CD14-positive monocyte (primary cell): Measurements from ENCODE around the gene NEUROD4. TPM values are rescaled to one million over a fixed set of nuclear protein-coding genes. Genes with fewer than 3 reads are reported as not detected.

Experiments used
- DNase-seq, 3 donors: peaks; one replicate each; pipeline ENCODE4 v3.0.0-alpha.2; 2011 to 2022
- H2AFZ ChIP-seq: 2 replicates; pipeline ENCODE4 v1.6.0; 2012; ENCODE audit warnings: mild to moderate bottlenecking, low read depth, low read length, inconsistent platforms; ENCODE audit not compliant: insufficient read depth, poor library complexity, severe bottlenecking
- H3K27ac ChIP-seq, 2 donors: 1 replicate in 1 of 2; 2 replicates in 1 of 2; pipeline ENCODE4 v1.5.1; 2012 to 2013; ENCODE audit warnings: low read length in 2 of 2, control low read depth in 1 of 2, inconsistent platforms in 1 of 2, low read depth in 1 of 2, mild to moderate bottlenecking in 1 of 2
- H3K27me3 ChIP-seq, 2 donors: one replicate each; pipeline versions ENCODE4 v1.6.0 to v1.6.1; 2011 to 2013; ENCODE audit warnings: low read length in 2 of 2; ENCODE audit not compliant: control insufficient read depth in 2 of 2, insufficient read depth in 2 of 2
- H3K36me3 ChIP-seq, 2 donors: replicated peaks in 1 of 2; 1 replicate in 1 of 2; 2 replicates in 1 of 2; pipeline versions ENCODE4 v1.5.1 to v1.6.1; 2012 to 2013; ENCODE audit warnings: low read length in 2 of 2, control low read depth in 1 of 2, inconsistent platforms in 1 of 2, mild to moderate bottlenecking in 1 of 2; ENCODE audit not compliant: insufficient read depth in 2 of 2, control insufficient read depth in 1 of 2
- H3K4me1 ChIP-seq, 2 donors: 1 replicate in 1 of 2; 2 replicates in 1 of 2; pipeline versions ENCODE4 v1.5.1 to v1.6.1; 2012 to 2013; ENCODE audit warnings: low read length in 2 of 2, control low read depth in 1 of 2, inconsistent platforms in 1 of 2, mild to moderate bottlenecking in 1 of 2, moderate library complexity in 1 of 2; ENCODE audit not compliant: insufficient read depth in 2 of 2, control insufficient read depth in 1 of 2
- H3K4me2 ChIP-seq: replicated peaks from 2 replicates; pipeline ENCODE3; 2012; ENCODE audit warnings: low read length, moderate library complexity, mild to moderate bottlenecking; ENCODE audit not compliant: poor library complexity, severe bottlenecking; ENCODE audit errors: extremely low read depth
- H3K4me3 ChIP-seq, 3 experiments: fragments of 200-600 bp in 1 of 3; sonication (generic) in 1 of 3; replicated peaks in 1 of 3; 1 replicate in 2 of 3; 2 replicates in 1 of 3; pipeline ENCODE4 v1.5.1; 2011 to 2013; ENCODE audit warnings: low read length in 3 of 3, mild to moderate bottlenecking in 3 of 3, control low read depth in 2 of 3, low read depth in 2 of 3, inconsistent platforms in 1 of 3, moderate library complexity in 1 of 3
- H3K79me2 ChIP-seq: 2 replicates; pipeline ENCODE4 v1.6.0; 2012; ENCODE audit warnings: mild to moderate bottlenecking, control low read depth, inconsistent platforms, low read length, moderate library complexity; ENCODE audit not compliant: insufficient read depth
- H3K9ac ChIP-seq: 2 replicates; pipeline ENCODE4 v1.6.0; 2017; ENCODE audit warnings: low read length, mild to moderate bottlenecking; ENCODE audit not compliant: insufficient read depth, poor library complexity, severe bottlenecking
- H3K9me3 ChIP-seq, 2 donors: replicated peaks in 1 of 2; 1 replicate in 1 of 2; 2 replicates in 1 of 2; pipeline versions ENCODE4 v1.5.1 to v1.6.1; 2012 to 2013; ENCODE audit warnings: low read length in 2 of 2, control low read depth in 1 of 2; ENCODE audit not compliant: control insufficient read depth in 1 of 2, insufficient read depth in 1 of 2
- H4K20me1 ChIP-seq: 2 replicates; pipeline ENCODE4 v1.6.0; 2012; ENCODE audit warnings: mild to moderate bottlenecking, low read length, control low read depth, moderate library complexity; ENCODE audit not compliant: insufficient read depth
- H3K27ac Mint-ChIP-seq, 7 donors: one replicate each; pipeline ENCODE4 v1.8.0; 2020; ENCODE audit warnings: mild to moderate bottlenecking in 7 of 7, mixed read lengths in 7 of 7, moderate library complexity in 6 of 7, inconsistent platforms in 2 of 7
- H3K27me3 Mint-ChIP-seq, 3 donors: one replicate each; pipeline ENCODE4 v1.8.0; 2021 to 2022; ENCODE audit warnings: low read depth in 3 of 3, mild to moderate bottlenecking in 3 of 3, mixed read lengths in 3 of 3, moderate library complexity in 3 of 3, inconsistent platforms in 1 of 3
- H3K36me3 Mint-ChIP-seq, 2 donors: one replicate each; pipeline ENCODE4 v1.8.0; 2020; ENCODE audit warnings: mixed read lengths in 2 of 2, inconsistent platforms in 1 of 2, mild to moderate bottlenecking in 1 of 2
- H3K4me1 Mint-ChIP-seq: one replicate; pipeline ENCODE4 v1.8.0; 2020; ENCODE audit warnings: mild to moderate bottlenecking, mixed read lengths
- H3K4me3 Mint-ChIP-seq, 2 donors: one replicate each; pipeline ENCODE4 v1.8.0; 2020; ENCODE audit warnings: mild to moderate bottlenecking in 2 of 2, mixed read lengths in 2 of 2, moderate library complexity in 1 of 2
- H3K9me3 Mint-ChIP-seq, 7 donors: one replicate each; pipeline ENCODE4 v1.8.0; 2020 to 2022; ENCODE audit warnings: mixed read lengths in 7 of 7, mild to moderate bottlenecking in 6 of 7, moderate library complexity in 6 of 7, inconsistent platforms in 2 of 7
- CTCF ChIP-seq: fragments of 200-600 bp; IDR thresholded peaks from one replicate; pipeline ENCODE4 v1.8.0; 2022; ENCODE audit warnings: antibody characterized with exemption, mild to moderate bottlenecking
- WGBS: methylation state at CpG from one replicate; pipeline ENCODE4 v1.1.5; 2013; ENCODE audit warnings: missing lambda C conversion rate; ENCODE audit not compliant: insufficient coverage; 5-methylcytosine and 5-hydroxymethylcytosine counted together
- intact Hi-C, 2 donors: fragments of 100-400 bp; cut with micrococcal nuclease; formaldehyde crosslinking; loops; one replicate each; pipeline versions ENCODE4 v1.15.0 to v1.15.1; 2023
- polyA plus RNA-seq, 3 donors: library from polyadenylated mRNA; depleted of rRNA in 1 of 3; unstranded in 2 of 3; stranded (reverse) in 1 of 3; fragments of 300-500 nt in 2 of 3; fragments of >200 nt in 1 of 3; fragmentation: Illumina TruSeq in 2 of 3; gene quantifications; 1 replicate in 2 of 3; 2 replicates in 1 of 3; pipeline ENCODE4 v1.2.3, GENCODE V29; 2012 to 2021

NEUROD4 gene
- polyA plus RNA-seq, 3 donors: not detected

- H3K27ac Mint-ChIP-seq: no peak overlapping the region
- DNase-seq: no peak
Observed at GRCh38 chr12:54977155-54977554, 42.6 kb upstream of the NEUROD4 start.

GRCh38 chr12:54977857-54978256 is 41.9 kb upstream of the NEUROD4 start:
- H3K27me3 ChIP-seq: no peaks in the 10 kb centered on the region
- no peaks in the 10 kb centered on the region for H3K9me3 Mint-ChIP-seq
- H3K36me3 ChIP-seq: no peaks in the 10 kb centered on the region
- no peaks in the 10 kb centered on the region for H4K20me1 ChIP-seq
- H3K36me3 Mint-ChIP-seq: peaks cover 4 to 5% of the 10 kb centered on the region in 2 donors
- H3K27ac ChIP-seq: no peak overlapping the region
- WGBS: 8% methylated on average over 2 of the region's 5 CpGs
- no peak overlapping the region for H3K9ac ChIP-seq
- intact Hi-C loops: no loop called here
- H3K27me3 Mint-ChIP-seq: no peaks in the 10 kb centered on the region
- peaks cover 19% of the 10 kb centered on the region for H3K4me1 Mint-ChIP-seq
- no peak overlapping the region for H3K4me3 Mint-ChIP-seq
- peak overlapping the region; percentile 17 for H2AFZ ChIP-seq
- no peaks in the 10 kb centered on the region for H3K4me1 ChIP-seq
- no peak for TF ChIP-seq CTCF
- no peak overlapping the region for H3K4me3 ChIP-seq
- no peak overlapping the region for H3K4me2 ChIP-seq
- no peak overlapping the region for H3K27ac Mint-ChIP-seq
- no peak for DNase-seq
- H3K79me2 ChIP-seq: no peaks in the 10 kb centered on the region
- H3K9me3 ChIP-seq: no peaks in the 10 kb centered on the region

More at GRCh38 chr12:54977155-54977554, 42.6 kb upstream of the NEUROD4 start:
- no peaks in the 10 kb centered on the region for H3K27me3 ChIP-seq
- intact Hi-C loops: no loop called here
- H3K9me3 ChIP-seq: no peaks in the 10 kb centered on the region
- Mint-ChIP-seq H3K9me3 (no peaks in the 10 kb centered on the region), H3K4me3 (no peak overlapping the region), H3K36me3 (peaks cover 4 to 8% of the 10 kb centered on the region in 2 donors), H3K4me1 (peaks cover 14% of the 10 kb centered on the region), H3K27me3 (no peaks in the 10 kb centered on the region)
- no peaks in the 10 kb centered on the region for H3K4me1 ChIP-seq
- H3K9ac ChIP-seq: no peak overlapping the region
- WGBS: no CpG with 5 or more reads among the region's 3 CpGs
- no peaks in the 10 kb centered on the region for H4K20me1 ChIP-seq
- H3K27ac ChIP-seq: no peak overlapping the region
- no peaks in the 10 kb centered on the region for H3K36me3 ChIP-seq
- no peak for TF ChIP-seq CTCF
- no peak overlapping the region for H2AFZ ChIP-seq
- no peak overlapping the region for H3K4me3 ChIP-seq
- no peak overlapping the region for H3K4me2 ChIP-seq
- no peaks in the 10 kb centered on the region for H3K79me2 ChIP-seq
